DND-41 (cell line): ENCODE measurements around the gene GTF2IRD1.
"Not testable (repeated sequence)": the region's sequence is repeated elsewhere in the genome, so short reads cannot be mapped to it uniquely, and the experiment has no call there.

ENCODE experiments used
- ATAC-seq: fragments of 200-7000 bp; cut with Tn5 transposase; 3 replicates; pipeline ENCODE4 v1.9.1; 2021; ENCODE audit warnings: low read depth; ENCODE audit not compliant: insufficient read depth
- DNase-seq: peaks from one replicate; pipeline ENCODE4 v3.0.0-alpha.2; 2020
- H2AFZ ChIP-seq: 2 replicates; pipeline ENCODE4 v1.6.0; 2012; ENCODE audit warnings: low read depth, low read length
- H3K27ac ChIP-seq: 2 replicates; pipeline ENCODE4 v1.5.1; 2012; ENCODE audit warnings: low read length, inconsistent platforms
- H3K27me3 ChIP-seq: fragments of 200-600 bp; sonication (generic); 2 replicates; pipeline ENCODE4 v1.6.0; 2012; ENCODE audit warnings: low read length, mild to moderate bottlenecking, inconsistent platforms; ENCODE audit not compliant: insufficient read depth, poor library complexity
- H3K36me3 ChIP-seq: 2 replicates; pipeline ENCODE4 v1.5.1; 2012; ENCODE audit warnings: low read length, inconsistent platforms; ENCODE audit not compliant: insufficient read depth
- H3K4me1 ChIP-seq: 2 replicates; pipeline ENCODE4 v1.5.1; 2012; ENCODE audit warnings: mild to moderate bottlenecking, low read length; ENCODE audit not compliant: insufficient read depth
- H3K4me2 ChIP-seq: 2 replicates; pipeline ENCODE4 v1.6.0; 2012; ENCODE audit warnings: mild to moderate bottlenecking, moderate library complexity, low read length, inconsistent platforms; ENCODE audit not compliant: insufficient read depth
- H3K4me3 ChIP-seq, 2 experiments: fragments of 200-600 bp in 1 of 2; shearing (Covaris generic) in 1 of 2; 2 replicates each; pipeline ENCODE4 v1.5.1; 2012 to 2016; ENCODE audit warnings: inconsistent platforms in 2 of 2, low read length in 2 of 2, mild to moderate bottlenecking in 2 of 2, low read depth in 1 of 2, moderate library complexity in 1 of 2
- H3K79me2 ChIP-seq: 2 replicates; pipeline ENCODE4 v1.6.0; 2012; ENCODE audit warnings: low read length, inconsistent platforms; ENCODE audit not compliant: insufficient read depth
- H3K9ac ChIP-seq: 2 replicates; pipeline ENCODE4 v1.6.0; 2012; ENCODE audit warnings: low read depth, mild to moderate bottlenecking, inconsistent platforms, low read length, moderate library complexity
- H3K9me3 ChIP-seq: 2 replicates; pipeline ENCODE4 v1.5.1; 2012; ENCODE audit warnings: low read length, moderate library complexity, mild to moderate bottlenecking, inconsistent platforms; ENCODE audit not compliant: insufficient read depth, severe bottlenecking
- H4K20me1 ChIP-seq: 2 replicates; pipeline ENCODE4 v1.6.0; 2012; ENCODE audit warnings: low read length; ENCODE audit not compliant: insufficient read depth
- CTCF ChIP-seq: IDR thresholded peaks from 2 replicates; pipeline ENCODE4 v1.5.1; 2012; ENCODE audit warnings: borderline replicate concordance, low read length, moderate library complexity, mild to moderate bottlenecking; ENCODE audit not compliant: poor library complexity, severe bottlenecking; ENCODE audit errors: extremely low read depth
- EZH2 ChIP-seq: IDR thresholded peaks from 3 replicates; pipeline ENCODE4 v1.6.1; 2012; ENCODE audit warnings: borderline replicate concordance, low read depth, mild to moderate bottlenecking, moderate library complexity, low read length, inconsistent platforms; ENCODE audit not compliant: severe bottlenecking

The GTF2IRD1 gene

DNA sequence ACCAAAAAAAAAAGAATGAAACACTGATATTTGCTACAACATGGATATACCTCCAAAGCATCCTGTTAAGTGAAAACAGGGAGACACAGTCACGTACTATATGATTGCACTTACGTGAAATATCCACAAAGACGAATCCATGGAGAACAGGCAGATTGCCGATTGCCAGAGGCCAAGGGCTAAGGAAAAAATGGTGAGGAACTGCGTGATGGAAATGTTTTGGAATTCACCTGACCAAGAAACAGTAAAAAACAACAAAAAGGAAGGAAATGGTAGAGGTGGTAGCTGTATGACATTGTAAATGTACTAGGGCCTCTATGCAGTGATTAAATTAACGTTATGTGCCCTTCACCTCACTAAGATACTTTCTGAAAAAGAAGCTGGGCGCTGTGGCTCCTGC, 44.1 kb upstream of the GTF2IRD1 start:
- Histone ChIP-seq H3K9me3 (no peaks in the 10 kb centered on the region), H3K4me2 (no peak overlapping the region), H3K27ac (no peak overlapping the region), H3K27me3 (no peaks in the 10 kb centered on the region), H3K4me3 (no peak overlapping the region), H3K9ac (no peak overlapping the region), H3K79me2 (no peaks in the 10 kb centered on the region), H4K20me1 (no peaks in the 10 kb centered on the region), H2AFZ (no peak overlapping the region), H3K4me1 (no peaks in the 10 kb centered on the region), H3K36me3 (peaks cover under 1% of the 10 kb centered on the region; the same call in 1 of the 2 replicates)
- TF ChIP-seq EZH2, result no peak
- TF ChIP-seq CTCF, result no peak
- DNase-seq, result no peak
- ATAC-seq, result no peak

- no peak for ATAC-seq
- Histone ChIP-seq H3K79me2 (no peaks in the 10 kb centered on the region), H3K27ac (no peak overlapping the region), H3K27me3 (no peaks in the 10 kb centered on the region), H3K4me2 (no peak overlapping the region), H3K4me3 (no peak overlapping the region), H4K20me1 (no peaks in the 10 kb centered on the region), H3K9ac (no peak overlapping the region), H2AFZ (no peak overlapping the region), H3K9me3 (no peaks in the 10 kb centered on the region), H3K36me3 (no peaks in the 10 kb centered on the region), H3K4me1 (no peaks in the 10 kb centered on the region)
- TF ChIP-seq EZH2 (no peak), CTCF (no peak)
- no peak for DNase-seq
Observed at GRCh38 chr7:74410772-74411171, 42.9 kb upstream of the GTF2IRD1 start.

GRCh38 chr7:74411571-74411970, 42.1 kb upstream of the GTF2IRD1 start:
- not testable (repeated sequence) for H3K4me3 ChIP-seq, H3K4me1 ChIP-seq, DNase-seq, H4K20me1 ChIP-seq, H3K27ac ChIP-seq, ATAC-seq, H3K4me2 ChIP-seq, H3K9me3 ChIP-seq, H2AFZ ChIP-seq, H3K27me3 ChIP-seq, H3K36me3 ChIP-seq, H3K9ac ChIP-seq, H3K79me2 ChIP-seq

DNA sequence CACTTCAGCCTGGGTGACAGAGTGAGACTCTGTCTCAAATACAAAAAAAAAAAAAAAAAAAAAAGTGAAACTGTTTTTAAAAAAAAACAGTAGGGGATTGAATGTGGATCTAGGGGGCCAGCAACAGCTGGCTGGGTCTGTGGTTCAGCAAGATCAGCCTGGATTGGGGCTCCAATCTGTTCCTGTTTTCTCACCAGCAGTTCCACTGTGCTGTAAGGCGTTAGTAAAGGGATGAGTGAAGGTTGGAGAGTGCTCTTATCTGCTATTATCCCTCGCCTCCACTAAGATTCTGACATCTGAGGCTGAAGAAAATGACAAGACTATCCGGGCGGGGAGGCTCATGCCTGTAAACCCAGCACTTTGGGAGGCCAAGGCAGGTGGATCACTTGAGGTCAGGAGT, 41.6 kb upstream of the GTF2IRD1 start:
- H3K9ac ChIP-seq, result no peak overlapping the region
- no peaks in the 10 kb centered on the region for H3K9me3 ChIP-seq
- H3K36me3 ChIP-seq, result no peaks in the 10 kb centered on the region
- TF ChIP-seq EZH2 (no peak), CTCF (no peak)
- no peak overlapping the region for H3K4me3 ChIP-seq
- no peaks in the 10 kb centered on the region for H3K27me3 ChIP-seq
- ATAC-seq (peak; percentile 44; the same call in 1 of the 3 replicates), DNase-seq (no peak)
- H3K4me2 ChIP-seq, result no peak overlapping the region
- H3K4me1 ChIP-seq, result no peaks in the 10 kb centered on the region
- H3K27ac ChIP-seq, result no peak overlapping the region
- H3K79me2 ChIP-seq, result no peaks in the 10 kb centered on the region
- H4K20me1 ChIP-seq, result no peaks in the 10 kb centered on the region
- H2AFZ ChIP-seq, result no peak overlapping the region
